Endometrium (tissue), 2 donors: ENCODE data around the gene BOD1.

Experiments
- FAIRE-seq: peaks from 2 replicates; lab custom pipeline; 2012; peaks lifted over from hg19 to GRCh38; lab: Jason Lieb, UNC
- donor health status: control.
- donor health status: control.

BOD1 gene

GRCh38 chr5:173640156-173640804 is 23.8 kb upstream of the BOD1 start:
- FAIRE-seq: no peak

GRCh38 chr5:173638126-173639040 is 21.9 kb upstream of the BOD1 start:
- no peak for FAIRE-seq

- FAIRE-seq: no peak
Observed at GRCh38 chr5:173637340-173637739, 20.9 kb upstream of the BOD1 start.

- no peak for FAIRE-seq
Observed at GRCh38 chr5:173634465-173634983, 18.1 kb upstream of the BOD1 start.

- FAIRE-seq: no peak
Observed at GRCh38 chr5:173633304-173633703, 16.9 kb upstream of the BOD1 start.

- no peak for FAIRE-seq
Observed at GRCh38 chr5:173631478-173631877, 15.0 kb upstream of the BOD1 start.

GRCh38 chr5:173630724-173631365 is 14.4 kb upstream of the BOD1 start:
- FAIRE-seq: no peak

GRCh38 chr5:173629628-173630027 is 13.2 kb upstream of the BOD1 start:
- no peak for FAIRE-seq

- FAIRE-seq: no peak
Observed at GRCh38 chr5:173628501-173628900, 12.1 kb upstream of the BOD1 start.

GRCh38 chr5:173627860-173628392 is 11.5 kb upstream of the BOD1 start:
- no peak for FAIRE-seq

GRCh38 chr5:173627271-173627670 is 10.8 kb upstream of the BOD1 start:
- FAIRE-seq: no peak

- FAIRE-seq: no peak
Observed at GRCh38 chr5:173626505-173626820, 10.0 kb upstream of the BOD1 start.

- no peak for FAIRE-seq
Observed at GRCh38 chr5:173625673-173626504, 9.4 kb upstream of the BOD1 start.

- no peak for FAIRE-seq
Observed at GRCh38 chr5:173625261-173625660, 8.8 kb upstream of the BOD1 start.

GRCh38 chr5:173624282-173624681 is 7.8 kb upstream of the BOD1 start:
- FAIRE-seq: no peak

GRCh38 chr5:173623789-173624188 is 7.3 kb upstream of the BOD1 start:
- no peak for FAIRE-seq

- no peak for FAIRE-seq
Observed at GRCh38 chr5:173623296-173623771, 6.9 kb upstream of the BOD1 start.

- no peak for FAIRE-seq
Observed at GRCh38 chr5:173622183-173623047, 6.0 kb upstream of the BOD1 start.

- no peak for FAIRE-seq
Observed at GRCh38 chr5:173620784-173621183, 4.3 kb upstream of the BOD1 start.

GRCh38 chr5:173618927-173619519 is 2.6 kb upstream of the BOD1 start:
- peak; percentile 63 for FAIRE-seq
